Vagina (tissue), 2 donors: ENCODE results near the gene SAMD10.
"Not testable (repeated sequence)": the region's sequence is repeated elsewhere in the genome, so short reads cannot be mapped to it uniquely, and the experiment has no call there.

Experiments
- CTCF ChIP-seq, 3 experiments: fragments of 450-650 bp in 2 of 3; fragments of 200-600 bp in 1 of 3; sonication (generic) in 1 of 3; IDR thresholded peaks; one replicate each; pipeline ENCODE4 v1.5.1; 2017 to 2019; ENCODE audit warnings: antibody characterized with exemption in 3 of 3, mild to moderate bottlenecking in 2 of 3, moderate library complexity in 2 of 3
- POLR2A ChIP-seq, 2 donors: fragments of 450-650 bp; IDR thresholded peaks; one replicate each; pipeline ENCODE4 v1.6.1; 2017; ENCODE audit warnings: antibody characterized with exemption in 2 of 2, mild to moderate bottlenecking in 2 of 2, moderate library complexity in 2 of 2

GRCh38 chr20:64012385-64013154 lies 33.1 kb upstream of the SAMD10 start:
- not testable (repeated sequence) for TF ChIP-seq CTCF, POLR2A (IDR thresholded peaks at IDR 0.05)
